Left colon (tissue), 2 donors: ENCODE measurements around the gene DDR1. TPM values are rescaled to one million over a fixed set of nuclear protein-coding genes. Genes with fewer than 3 reads are reported as not detected.
"Not testable (repeated sequence)": the region's sequence is repeated elsewhere in the genome, so short reads cannot be mapped to it uniquely, and the experiment has no call there.

Source experiments
- ATAC-seq: fragments of 200-7000 bp; cut with Tn5 transposase; one replicate; pipeline ENCODE4 v1.9.1; 2020; ENCODE audit warnings: mild to moderate bottlenecking, moderate library complexity
- DNase-seq, 2 donors: peaks; one replicate each; pipeline ENCODE4 v3.0.0-alpha.2; 2020
- intact Hi-C, 2 donors: fragments of 100-400 bp; cut with DNase I in 1 of 2; cut with micrococcal nuclease in 1 of 2; formaldehyde crosslinking; loops; one replicate each; pipeline versions ENCODE4 v1.11.2 to v1.14.0; 2022; cut with DNase I, micrococcal nuclease
- total RNA-seq, 2 donors: library from RNA; stranded (reverse); fragmentation: NEBNext Ultra II Directional; extraction: Animal tissue kit (Norgen Biotek cat#: 25700); gene quantifications; one replicate each; pipeline ENCODE4 v1.2.1, GENCODE V29; 2021
- donor health status: DM: no; HTN: no; CAD: no.
- donor health status: DM: yes; HTN: yes; CAD: no.

The DDR1 gene
- total RNA-seq, 2 donors from 2014 or later = 297 to 333 TPM

DNA sequence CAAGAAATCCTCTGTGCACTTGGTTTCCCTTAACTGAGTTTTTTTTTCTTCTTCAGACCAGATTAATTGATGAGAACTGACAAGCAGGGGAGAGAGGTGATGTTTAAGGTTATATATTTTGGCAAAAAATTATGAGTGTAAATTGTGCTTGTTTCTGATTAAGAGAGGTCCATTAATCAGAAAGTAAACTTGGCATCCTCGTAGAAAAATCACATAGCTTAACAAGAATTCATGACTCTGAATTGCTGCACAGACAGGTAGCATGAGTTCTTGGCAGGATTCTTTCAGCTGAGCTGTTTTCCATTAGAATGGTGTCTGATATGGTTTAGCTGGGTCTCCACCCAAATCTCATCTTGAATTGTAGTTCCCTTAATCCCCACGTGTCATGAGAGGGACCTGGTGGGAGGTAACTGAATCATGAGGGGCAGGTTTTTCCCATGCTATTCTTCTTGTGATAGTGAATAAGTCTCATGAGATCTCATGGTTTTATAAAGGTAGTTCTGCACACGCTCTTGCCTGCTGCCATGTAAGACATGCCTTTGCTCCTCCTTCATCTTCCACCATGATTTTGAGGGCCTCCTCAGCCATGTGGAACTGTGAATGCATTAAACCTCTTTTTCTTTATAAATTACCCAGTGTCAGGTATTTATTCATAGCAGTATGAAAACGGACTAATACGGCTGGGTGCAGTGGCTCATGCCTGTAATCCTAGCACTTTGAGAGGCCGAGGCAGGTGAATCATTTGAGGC is 34.2 kb upstream of the DDR1 start:
- intact Hi-C loops = no loop called here
- DNase-seq (no peak), ATAC-seq (no peak)

DNA sequence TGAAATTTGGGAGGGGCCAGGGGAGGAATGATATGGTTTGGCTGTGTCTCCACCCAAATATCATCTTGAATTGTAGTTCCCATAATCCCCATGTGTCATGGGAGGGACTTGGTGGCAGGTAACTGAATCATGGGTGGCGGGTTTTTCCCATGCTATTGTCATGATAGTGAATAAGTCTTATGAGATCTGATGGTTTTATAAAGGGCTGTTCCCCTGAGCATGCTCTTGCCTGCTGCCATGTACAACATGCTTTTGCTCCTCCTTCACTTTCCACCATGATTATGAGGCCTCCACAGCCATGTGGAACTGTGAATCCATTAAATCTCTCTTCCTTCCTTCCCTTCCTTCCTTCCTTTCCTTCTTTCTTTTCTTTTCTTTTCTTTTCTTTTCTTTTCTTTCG is 31.9 kb upstream of the DDR1 start:
- DNase-seq, ATAC-seq, intact Hi-C loops: not testable (repeated sequence)

DNA sequence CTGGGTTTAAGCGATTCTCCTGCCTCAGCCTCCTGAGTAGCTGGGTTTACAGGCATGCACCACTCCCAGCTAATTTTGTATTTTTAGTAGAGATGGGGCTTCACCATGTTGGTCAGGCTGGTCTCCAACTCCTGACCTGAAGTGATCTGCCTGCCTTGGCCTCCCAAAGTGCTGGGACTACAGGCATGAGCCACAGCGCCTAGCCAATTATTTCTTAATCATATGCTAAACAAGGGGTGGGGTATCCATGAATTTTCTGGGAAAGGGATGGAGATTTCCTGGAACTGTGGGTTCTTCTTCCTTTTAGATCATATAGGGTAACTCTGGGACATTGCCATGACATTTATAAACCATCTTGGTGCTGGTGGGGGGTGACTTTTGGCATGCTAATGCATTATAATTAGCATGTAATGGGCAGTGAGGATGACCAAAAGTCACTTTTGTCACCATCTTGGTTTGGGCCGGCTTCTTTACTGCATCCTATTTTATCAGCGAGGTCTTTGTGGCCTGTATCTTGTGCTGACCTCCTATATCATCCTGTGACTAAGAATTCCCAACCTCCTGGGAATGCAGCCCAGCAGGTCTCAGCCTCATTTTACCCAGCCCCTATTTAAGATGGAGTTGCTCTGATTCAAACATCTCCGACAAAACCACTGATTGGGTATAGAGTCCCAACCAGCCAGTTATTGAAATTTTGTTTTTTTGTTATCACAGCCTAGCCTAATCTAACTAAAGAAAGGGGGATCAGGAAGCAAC is 29.9 kb upstream of the DDR1 start:
- no peak for ATAC-seq
- DNase-seq = no peak
- intact Hi-C loops = no loop called here

DNA sequence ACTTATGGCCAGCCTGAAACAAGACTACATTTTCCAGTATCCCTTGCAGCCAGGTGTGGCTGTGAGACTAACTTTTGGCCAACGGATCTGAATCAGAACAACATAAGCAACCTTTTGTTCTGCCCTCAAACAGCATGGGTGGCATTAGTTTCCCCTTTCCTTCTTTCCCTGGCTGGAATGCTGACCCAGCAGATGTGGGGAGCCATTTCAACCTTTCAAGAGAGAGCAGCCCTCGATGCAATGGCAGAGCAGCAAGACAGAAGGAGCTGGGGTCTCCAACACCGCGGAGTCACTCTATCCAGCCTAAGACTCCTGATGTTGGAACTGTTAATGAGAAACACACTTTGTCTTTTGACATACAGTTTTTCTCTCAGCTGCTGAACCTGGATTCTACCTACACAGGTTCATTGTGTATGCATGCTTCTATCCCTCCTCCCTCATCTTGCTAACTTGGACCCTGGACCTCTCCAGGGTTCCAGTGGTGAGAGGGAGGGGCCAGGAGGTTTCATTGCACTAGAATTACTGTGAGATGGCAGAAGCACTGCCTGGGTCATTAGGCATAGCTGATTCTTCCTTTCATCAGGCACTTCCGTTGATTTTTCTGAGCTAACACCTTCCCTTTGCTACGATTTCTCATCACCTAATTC is 28.8 kb upstream of the DDR1 start:
- intact Hi-C loops = no loop called here
- ATAC-seq = peak; percentile 99
- peak in 1 of 2 donors; percentile 33 for DNase-seq

DNA sequence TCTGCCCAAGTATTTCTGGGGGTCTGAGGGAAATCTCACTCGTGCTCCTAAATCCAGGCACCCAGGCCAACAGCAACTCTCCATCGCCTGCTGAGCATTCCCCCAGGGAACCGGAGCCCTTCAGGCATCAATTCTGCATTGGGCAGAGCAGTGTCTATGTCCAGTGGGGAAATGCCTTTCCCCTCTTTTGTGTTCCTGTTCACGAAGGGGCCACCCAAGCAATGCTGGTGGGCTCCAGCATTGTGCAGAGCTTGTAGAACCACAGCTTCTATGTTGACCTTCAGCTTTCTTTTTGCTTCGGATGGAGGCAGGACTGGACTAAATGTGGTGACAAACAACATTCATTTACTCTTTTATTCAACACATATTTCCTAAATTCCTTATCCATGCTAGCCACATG is 27.2 kb upstream of the DDR1 start:
- DNase-seq = no peak
- no peak for ATAC-seq
- intact Hi-C loops = no loop called here

DNA sequence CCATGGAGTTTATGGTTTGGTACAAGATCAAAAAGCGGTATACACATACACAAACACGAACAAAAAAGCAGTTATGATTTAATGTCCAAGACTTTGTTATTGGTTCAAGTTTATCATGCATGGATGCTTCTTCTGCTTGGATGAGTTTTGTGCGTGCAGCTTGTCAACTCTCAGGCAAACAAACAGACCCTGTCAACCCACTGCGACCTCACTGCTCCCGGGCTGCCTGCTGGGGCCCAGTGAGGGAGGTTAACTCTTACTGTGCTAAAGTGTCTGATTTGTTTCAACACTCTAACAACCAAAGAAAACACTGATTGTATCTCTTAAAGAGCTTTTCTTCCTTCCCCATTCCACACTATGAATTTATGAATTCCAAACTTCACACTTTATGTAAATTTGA is 26.8 kb upstream of the DDR1 start:
- ATAC-seq (no peak), DNase-seq (no peak)
- intact Hi-C loops = no loop called here

DNA sequence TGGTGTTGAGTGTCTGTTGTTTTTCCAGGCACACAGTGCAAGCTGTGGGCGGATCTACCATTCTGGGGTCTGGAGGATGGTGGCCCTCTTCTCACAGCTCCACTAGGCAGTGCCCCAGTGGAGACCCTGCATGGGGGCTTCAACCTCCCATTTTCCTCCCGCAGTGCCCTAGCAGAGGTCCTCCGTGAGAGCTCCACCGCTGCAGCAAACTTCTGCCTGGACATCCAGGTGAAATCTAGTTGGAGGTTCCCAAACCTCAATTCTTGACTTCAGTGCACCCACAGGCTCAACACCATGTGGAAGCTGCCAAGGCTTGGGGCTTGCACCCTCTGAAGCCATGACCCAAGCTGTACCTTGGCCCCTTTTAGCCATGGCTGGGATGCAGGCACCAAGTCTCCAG is 24.6 kb upstream of the DDR1 start:
- ATAC-seq, DNase-seq, intact Hi-C loops: not testable (repeated sequence)

DNA sequence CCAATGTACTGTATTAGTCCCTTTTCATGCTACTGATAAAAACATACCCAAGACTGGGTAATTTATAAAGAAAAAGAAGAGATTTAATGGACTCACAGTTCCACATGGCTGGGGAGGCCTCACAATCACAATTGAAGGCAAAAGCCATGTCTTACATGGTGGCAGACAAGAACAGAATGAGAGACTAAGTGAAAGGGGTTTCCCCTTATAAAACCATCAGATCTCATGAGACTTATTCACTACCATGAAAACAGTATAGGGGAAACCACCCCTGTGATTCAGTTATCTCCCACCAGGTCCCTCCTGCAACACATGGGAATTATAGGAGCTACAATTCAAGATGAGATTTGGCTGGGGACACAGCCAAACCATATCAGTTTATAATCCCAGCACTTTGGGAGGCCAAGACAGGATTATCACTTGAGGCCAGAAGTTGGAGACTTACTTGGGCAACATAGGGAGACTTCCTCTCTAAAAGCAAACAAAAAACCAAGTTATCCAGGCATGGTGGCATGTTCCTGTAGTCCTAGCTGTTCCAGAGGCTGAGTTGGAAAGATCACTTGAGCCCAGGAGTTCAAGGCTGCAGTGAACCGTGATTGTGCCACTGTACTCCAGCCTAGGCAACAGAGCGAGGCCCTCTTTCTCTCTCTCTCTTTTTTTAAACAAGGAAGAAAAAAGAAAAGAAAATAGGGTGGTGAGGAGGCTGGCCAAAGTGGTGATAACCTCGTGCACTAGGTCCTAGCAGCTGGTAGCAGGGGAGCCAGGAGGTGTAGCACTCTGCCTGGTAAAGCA is 22.9 kb upstream of the DDR1 start:
- intact Hi-C loops = no loop called here
- no peak for ATAC-seq
- DNase-seq = no peak

DNA sequence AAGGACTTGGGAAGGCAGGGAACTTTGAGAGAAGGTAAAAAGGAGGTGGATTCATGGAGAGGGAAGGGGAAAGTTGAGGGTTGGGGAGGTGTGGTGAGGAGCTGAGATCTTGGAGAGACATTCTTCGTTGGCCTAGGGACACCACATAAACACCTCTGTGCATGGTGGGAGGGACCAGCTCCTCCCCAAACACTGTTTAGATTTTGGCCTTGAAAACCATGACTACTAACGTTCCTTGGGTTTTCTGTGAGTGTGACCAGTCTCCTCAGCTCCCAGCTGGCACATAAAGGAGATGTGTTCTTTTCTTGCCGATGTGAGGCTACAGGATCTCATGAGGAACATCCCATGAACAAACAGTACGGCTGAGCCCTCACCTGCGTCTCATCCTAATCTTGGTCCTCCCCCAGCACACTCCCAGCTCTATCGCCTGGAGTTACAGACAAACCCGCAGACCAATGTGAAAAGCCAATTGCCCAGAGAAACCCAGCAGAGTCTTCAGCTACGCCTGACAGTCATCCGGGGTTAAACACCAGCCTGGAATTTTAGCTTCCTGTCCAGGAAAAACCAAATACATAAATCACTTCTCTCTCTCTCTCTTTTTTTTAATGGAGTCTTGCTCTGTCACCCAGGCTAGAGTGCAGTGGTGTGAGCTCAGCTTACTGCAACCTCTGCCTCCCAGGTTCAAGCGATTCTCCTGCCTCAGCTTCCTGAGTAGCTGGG is 22.0 kb upstream of the DDR1 start:
- DNase-seq (no peak), ATAC-seq (no peak)
- intact Hi-C loops = no loop called here

DNA sequence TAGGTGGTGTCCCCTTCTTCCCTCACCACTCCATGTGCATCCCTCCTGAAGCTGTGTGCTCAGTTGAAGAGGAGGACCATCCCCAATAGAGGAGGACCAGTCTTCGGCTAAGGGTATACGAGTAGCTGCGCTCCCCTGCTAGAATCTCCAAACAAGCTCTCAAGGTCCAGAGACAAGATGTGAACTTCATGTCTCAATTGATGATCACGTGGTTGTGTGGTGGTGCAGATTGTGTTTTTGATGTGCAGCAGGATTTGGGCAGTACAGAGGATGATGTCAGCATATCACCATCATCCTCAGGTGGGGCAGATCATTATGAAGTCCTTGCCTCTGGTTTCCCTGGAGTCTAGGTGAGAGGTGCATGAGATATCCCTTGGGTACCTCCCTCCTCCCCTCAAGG is 20.0 kb upstream of the DDR1 start:
- DNase-seq = no peak
- no peak for ATAC-seq
- intact Hi-C loops = no loop called here

DNA sequence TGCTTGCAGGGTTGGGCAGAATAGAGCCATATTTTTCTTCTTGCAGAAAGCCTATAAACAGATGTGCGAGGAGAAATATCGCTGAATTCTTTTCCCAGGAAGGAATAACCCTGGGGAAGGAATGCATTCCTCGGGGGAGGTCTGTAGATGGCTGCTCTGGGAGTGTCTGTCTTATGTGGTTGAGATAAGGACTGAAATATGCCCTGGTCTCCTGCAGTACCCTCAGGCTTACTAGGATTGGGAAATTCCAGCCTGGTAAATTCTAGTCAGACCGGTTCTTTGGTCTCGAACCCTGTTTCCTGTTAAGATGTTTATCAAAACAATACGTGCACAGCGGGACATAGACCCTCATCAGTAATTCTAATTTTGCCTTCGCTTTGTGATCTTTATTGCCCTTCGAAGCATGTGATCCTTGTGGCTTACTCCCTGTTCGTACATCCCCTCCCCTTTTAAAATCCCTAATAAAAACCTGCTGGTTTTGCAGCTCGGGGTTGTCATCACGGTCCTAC is 15.0 kb upstream of the DDR1 start:
- ATAC-seq, DNase-seq, intact Hi-C loops: not testable (repeated sequence)

DNA sequence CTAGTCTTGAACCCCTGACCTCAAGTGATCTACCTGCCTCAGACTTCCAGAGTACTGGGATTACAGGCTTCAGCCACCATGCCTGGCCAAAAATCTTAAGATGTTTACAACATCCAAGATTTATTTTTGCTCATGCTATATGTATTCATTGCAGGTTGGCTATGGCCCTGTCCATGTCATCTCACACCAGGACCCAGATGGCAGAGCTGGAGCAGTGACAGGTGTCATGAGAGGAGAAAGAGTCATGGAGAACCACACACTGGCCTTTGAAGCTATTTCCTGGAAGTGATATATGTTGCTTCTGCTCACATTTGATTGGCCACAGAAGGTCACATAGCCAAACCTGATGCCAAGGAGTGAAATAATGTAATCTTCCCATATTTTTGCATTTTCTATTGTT is 13.8 kb upstream of the DDR1 start:
- intact Hi-C loops = no loop called here

DNA sequence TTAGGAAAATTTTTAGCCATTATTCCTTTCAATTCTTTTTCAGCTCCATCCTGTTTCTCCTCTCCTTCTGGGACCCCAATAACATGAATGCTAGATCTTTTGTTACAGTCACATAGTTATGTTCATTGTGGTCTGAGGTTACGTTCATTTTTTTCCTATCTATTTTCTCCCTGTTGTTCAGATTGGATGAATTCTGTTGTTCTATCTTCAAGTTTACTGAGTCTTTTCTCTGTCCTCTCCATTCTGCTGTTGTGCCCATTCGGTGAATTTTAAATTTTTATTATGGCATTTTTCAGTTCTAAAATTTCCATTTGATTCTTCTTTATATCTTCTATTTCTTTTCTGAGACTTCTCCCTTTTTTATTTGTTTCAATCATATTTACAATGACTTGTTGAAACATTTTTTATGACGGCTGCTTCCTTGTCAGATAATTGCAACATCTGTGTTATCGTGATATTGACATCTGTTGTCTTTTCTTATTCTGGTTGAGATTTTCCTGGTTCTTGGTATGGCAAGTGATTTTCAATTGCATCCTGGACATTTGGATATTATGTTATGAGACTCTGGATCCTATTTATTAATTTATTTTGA is 12.6 kb upstream of the DDR1 start:
- DNase-seq = no peak
- ATAC-seq = no peak
- intact Hi-C loops = no loop called here

More for the DNA sequence above, 13.8 kb upstream of the DDR1 start:
- ATAC-seq (no peak), DNase-seq (no peak)

DNA sequence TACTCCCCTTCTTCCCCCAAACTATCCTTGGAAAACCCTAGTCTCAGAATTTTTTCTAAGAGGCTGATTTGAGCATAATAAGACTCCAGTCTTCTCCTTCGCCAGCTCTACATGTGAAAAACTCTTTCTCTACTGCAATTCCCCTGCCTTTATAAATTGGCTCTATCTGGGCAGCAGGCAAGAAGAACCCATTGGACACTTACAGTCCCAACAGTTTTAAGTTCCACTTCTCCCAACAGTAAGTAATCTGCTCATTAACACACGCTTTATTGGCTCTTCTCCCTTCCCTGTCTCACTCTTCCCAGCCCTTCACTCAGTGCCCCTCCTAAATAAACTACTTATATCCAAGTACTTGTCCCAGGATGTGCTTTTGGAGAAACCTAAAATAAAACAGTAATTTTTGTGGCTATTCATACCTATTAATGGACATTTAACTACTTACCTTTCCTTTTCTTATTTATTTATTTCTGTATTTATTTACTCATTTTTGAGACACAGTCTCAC is 11.1 kb upstream of the DDR1 start:
- DNase-seq (no peak), ATAC-seq (no peak)
- intact Hi-C loops = no loop called here

DNA sequence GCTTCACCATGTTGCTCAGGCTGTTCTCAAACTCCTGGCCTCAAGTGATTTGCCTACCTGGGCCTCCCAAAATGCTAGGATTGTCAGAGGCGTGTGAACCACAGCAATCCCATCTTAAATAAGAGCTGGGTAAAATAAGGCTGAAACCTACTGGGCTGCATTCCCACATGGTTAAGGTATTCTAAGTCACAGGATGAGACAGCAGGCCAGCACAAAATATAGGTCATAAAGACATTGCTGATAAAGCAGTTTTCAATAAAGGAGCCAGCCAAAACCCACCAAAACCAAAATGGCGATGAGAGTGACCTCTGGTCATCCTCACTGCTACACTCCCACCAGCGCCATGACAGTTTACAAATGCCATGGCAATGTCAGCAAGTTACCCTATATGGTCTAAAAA is 10.5 kb upstream of the DDR1 start:
- DNase-seq, intact Hi-C loops, ATAC-seq: not testable (repeated sequence)

DNA sequence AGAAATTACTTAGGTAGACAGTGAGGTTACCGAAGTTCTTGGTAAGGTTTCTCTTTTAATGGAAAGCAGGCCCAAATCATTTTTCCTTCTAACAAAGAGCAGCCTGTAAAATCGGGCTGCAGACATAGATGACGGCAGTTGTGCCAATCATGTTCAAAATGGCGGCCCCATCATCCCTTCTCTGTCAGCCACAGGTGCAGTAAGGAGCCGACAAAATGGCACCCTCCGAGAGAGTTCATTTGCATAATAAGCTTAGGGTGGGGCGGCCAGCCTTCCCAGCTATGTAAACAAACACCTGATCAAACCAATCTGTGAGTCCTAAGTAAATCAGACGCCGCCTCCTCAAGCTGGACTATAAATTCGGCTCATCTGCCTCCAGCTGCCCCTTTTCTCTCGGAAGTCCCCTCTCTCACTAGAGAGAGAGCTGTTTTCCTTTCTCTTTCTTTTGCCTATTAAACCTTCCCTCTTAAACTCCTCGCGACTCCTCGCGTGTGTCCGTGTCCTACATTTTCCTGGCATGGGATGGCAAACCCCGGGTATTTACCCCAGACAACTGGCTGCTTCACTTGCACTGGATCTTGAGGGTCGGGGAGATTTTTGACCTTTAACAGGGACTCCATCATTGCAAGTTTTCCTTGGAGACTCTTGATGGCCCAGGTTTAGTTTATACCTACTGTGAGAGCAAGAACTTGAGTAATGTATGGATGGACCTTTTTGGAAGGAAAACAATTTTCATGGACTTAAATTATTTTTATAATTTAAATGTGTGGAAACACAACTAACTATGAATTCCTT is 8.9 kb upstream of the DDR1 start:
- peak; percentile 38 for ATAC-seq
- intact Hi-C loops = loop anchor here in 1 of 2 donors (5.0 kb wide), 2 partner anchors 48 to 133 kb away; partner anchors contain the start of genes FLOT1 and IER3
- DNase-seq = no peak
